IPS DF 4.7 (cell line): ENCODE measurements around the gene WFS1.

ENCODE experiments used
- DNase-seq: peaks from one replicate; pipeline ENCODE4 v3.0.0-alpha.2; 2013; ENCODE audit warnings: low spot score; ENCODE audit errors: extremely low read depth

WFS1 gene

DNA sequence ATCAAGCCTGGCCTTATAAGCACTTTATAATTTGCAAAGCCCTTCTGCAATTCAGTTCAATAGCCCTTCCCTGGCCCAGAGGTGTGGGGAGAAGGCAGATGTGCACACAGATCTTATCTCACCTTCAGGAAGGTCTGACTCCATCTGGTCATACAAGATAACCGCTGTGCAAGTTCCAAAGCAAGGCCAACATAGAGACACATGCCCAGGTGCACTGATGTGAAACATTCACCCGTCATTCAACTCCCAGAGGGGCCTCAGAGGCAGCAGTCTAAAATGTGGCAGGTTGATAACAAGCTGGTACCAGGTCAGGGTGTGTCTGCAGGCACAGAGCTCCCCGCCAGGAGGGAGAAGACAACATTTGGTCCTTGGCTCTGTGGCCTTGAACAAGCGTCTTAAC lies 10.9 kb upstream of the WFS1 start:
- DNase-seq: no peak

GRCh38 chr4:6259886-6260285 lies 9.8 kb upstream of the WFS1 start:
- DNase-seq: no peak

DNA sequence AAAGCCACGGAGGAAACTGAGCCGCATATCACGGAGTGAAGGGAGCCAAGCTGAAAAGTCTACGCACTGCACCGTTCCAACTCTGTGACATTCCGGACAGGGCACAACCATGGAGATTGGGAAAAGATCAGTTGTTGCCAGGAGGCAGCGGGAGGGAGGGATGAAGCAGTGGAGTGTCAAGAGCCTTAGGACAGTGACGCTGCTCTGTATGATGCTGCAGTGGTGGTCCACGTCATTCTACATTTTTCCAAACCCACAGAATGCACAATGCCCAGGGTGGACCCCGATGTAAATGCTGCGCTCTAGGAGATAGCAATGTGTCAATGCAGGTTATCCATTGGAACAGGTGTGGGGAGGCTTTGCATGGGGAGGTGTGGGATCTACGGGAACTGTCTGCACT lies 7.5 kb upstream of the WFS1 start:
- no peak for DNase-seq

DNA sequence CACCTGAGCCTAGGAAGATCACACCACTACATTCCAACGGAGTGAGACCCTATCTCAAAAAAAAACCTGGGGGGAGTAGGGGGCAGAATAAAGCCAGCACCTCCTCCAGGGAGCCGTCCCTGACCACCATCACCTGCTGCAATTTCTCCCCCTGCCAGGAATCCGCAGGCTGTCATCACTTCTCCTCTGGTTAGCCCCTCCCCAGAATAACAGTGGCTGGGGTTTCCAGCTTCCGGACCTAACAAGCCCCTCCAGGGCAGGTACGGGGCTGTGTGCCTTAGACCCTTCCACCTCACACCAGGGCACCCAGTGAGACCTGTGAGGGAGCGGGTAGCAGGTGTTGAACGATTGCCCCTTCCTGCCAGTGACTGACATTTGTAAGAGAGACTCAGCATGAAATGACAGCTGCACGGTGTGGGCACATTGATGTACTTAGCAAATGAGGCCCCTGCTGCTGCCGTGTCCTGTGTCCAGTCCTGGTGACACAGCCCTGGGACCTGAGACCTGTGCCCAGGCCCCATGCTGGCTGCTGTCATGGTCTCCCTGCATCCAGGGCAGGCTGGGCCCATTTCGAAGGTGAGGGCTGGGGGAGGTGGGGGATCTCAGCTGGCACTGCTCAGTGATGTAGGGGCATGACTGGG lies 6.7 kb upstream of the WFS1 start:
- no peak for DNase-seq

- no peak for DNase-seq
Measured at GRCh38 chr4:6263526-6264224, 6.0 kb upstream of the WFS1 start.

DNA sequence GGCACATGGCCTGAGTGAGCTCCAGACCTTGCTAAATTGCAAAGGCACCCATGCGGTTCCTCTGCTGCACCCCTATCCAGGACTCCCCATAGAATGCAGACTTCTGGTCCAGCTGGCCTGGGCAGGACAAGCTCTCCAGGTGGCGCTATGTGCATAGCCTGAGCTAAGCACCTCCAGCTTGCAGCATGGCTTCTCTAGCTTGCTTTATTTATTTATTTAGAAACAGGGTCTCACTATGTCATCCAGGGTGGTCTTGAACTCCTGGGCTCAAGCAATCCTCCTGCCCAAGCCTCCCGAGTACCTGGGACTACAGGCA lies 5.5 kb upstream of the WFS1 start:
- DNase-seq: no peak

DNA sequence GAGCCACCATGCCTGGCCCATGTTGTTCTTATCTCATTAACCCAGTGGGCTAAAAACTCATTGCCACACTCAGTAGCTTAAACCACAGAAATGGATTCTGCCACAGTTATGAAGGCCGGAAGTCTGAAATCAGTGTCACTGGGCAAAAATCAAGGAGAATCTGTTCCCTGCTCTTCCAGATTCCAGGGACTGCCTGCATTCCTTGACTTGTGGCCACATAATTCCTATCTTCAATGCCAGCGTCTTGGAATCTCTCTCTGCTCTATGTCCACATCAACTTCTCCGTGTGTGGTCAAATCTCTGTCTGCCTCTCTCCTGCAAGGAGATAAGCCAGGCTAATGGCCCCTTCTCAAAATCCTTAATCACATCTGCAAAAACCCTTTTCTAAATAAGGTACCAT lies 4.1 kb upstream of the WFS1 start:
- DNase-seq: no peak

DNA sequence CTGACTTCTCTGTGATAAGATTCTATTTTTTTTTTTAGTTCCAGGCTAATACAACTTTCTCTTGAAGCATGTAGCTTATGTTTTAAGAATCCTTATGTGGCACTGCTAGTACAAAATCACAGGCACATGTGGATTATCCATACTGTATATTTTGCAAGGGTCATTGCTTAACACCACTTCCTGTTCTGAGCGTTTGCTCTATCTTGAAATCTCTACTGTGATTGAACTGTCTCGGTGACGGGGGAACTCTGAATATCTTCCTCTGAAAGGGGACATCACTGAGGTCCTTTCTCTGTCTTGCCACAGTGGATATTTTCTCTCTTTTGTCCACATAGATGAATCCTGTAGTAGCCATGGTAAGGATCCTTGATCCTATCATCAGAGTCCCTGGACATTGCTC lies 2.1 kb upstream of the WFS1 start:
- DNase-seq: no peak

- no peak for DNase-seq
Measured at GRCh38 chr4:6268650-6269615, 717 bp upstream of the WFS1 start.

DNA sequence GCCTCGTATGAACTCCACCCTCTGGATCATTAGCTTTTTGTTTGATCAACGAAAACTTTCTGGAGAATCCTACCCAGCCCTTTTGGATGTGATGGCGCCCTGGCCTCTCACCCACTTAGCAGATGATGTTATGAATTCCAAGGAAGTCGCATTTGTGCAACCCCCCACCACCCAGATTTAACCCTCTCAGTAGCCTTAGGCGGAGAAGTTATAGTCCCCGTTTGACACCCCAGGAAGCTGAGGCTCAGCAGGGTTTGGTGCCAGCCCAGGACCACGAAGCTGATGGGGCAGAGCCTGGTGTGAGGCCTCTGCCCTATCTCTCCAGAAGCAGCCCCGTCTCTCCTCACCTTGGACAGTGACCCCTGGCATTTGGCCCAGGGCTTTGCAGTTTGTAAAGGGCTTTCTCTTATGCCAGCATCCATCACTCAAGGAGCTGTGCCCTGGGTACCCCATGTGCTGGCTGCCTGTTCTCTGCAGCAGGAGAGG lies 1.0 kb downstream of the WFS1 start:
- DNase-seq: no peak

DNA sequence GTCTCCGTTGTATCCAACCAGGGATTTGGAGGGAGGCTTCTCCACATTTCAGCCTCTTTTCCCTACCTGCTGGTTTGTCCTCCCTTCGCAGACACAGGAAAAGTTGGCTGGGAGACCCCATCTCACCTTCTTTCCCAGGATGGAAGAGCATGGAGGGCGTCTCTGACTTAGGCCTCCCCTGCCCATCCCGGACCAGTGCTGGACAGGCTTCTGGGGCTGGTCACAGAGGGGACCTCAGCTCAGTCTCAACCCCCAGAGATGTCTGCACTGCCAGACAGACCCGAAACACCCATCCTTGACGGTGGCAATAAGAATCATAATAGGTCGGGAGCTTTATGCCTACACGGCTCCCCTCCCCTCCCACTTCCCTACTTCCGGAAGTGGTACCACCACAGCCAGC lies 1.6 kb downstream of the WFS1 start:
- no peak for DNase-seq

GRCh38 chr4:6271701-6272465 lies 2.2 kb downstream of the WFS1 start:
- DNase-seq: no peak

DNA sequence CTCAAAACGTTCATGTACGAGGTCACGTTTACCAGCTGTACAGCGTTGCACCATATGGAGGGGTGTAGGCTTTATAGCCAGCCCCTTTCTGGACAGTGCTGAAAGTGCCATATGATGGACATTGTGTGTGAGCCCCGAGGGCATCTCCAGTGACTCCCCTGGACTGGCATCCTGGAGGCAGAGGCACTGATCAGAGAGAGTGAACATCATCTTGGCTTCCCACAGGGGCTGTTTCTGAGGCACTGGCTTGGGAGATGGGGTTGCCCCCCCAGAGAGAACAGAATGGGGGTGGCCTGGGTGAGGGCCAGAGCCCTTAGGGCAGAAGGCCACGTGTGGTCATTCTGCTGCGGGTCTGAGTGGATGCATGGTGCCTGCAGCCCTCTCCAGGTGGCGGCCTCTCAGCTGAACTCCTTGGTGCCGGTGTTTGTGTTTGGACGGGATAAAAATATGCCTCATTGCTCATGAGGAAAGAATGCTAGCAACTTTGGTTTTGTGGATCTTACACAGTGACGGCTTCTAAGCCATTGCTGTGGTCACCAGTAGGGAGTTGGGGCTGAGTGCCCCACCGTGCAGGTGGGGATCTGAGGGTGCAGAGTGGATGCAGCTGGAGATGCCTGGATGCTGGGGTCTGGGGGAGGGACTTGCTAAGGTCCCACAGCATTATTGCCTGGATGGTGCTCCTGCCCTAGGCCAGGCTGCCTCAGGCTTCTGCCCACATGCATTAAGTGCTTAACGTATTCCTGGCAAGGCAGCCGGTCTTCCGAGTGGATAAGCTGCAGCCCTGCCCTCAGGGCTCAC lies 3.4 kb downstream of the WFS1 start:
- DNase-seq: no peak

- DNase-seq: no peak
Measured at GRCh38 chr4:6273661-6273990, 4.0 kb downstream of the WFS1 start.

DNA sequence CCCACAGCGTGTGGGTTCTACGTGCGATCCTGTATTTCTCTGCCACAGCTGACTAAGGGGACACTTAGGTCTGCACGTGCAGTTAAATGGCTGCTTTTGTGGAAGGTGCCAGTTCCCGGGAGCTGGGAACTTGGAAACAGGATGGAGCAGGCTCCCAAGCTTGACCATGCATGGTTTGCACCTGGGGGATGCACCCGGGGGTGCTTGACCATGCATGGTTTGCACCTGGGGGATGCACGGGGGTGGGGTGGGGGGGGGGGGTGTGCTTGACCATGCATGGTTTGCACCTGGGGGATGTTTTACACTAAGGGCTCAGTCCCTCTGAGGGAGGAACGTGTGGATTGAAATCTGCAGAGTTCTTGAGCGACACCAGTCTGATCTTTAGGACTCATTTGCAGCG lies 5.7 kb downstream of the WFS1 start:
- no peak for DNase-seq

DNA sequence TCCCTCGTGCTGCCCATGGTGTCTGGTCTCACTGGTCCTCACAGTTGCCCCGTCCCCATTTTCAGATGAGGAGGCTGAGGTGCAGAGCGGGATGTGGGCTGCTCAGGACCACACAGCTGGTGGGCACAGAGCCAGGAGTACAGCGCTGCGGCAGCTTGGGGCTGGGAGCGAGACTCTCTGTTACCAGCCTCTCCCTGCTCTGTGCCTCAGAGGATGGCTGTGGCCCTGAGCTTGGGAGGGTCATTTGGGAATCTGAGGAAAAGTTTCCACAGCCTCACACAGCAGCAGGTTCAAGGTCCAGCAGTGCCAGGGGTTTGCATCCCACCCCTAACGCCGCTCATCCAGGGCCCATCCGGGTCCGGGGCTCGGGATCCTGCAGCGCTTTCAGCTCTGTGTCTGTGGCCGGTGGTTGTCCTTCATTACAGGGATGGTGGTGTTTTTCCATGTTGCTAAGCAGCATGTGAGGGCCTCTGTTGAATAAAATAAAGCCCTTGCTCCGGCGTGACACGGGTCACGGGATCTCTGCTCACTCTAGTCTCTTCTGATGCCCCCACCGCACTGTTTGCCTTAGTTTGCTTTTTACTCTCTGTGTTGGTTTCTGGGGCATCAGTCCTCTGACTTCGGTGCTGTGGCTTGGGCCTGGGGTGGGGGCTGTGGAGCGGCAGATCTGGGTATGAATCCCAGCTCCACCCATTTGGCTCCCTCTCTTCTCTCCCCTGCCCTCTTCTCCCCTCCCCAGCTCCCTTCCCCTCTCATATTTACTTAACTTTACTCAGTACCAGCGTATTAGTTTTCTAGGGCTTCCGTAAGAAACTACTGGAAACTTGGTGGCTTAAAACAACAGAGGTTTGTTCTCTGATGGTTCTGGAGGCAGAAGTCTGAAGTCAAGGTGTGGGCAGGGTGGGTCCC lies 6.5 kb downstream of the WFS1 start:
- DNase-seq: no peak

DNA sequence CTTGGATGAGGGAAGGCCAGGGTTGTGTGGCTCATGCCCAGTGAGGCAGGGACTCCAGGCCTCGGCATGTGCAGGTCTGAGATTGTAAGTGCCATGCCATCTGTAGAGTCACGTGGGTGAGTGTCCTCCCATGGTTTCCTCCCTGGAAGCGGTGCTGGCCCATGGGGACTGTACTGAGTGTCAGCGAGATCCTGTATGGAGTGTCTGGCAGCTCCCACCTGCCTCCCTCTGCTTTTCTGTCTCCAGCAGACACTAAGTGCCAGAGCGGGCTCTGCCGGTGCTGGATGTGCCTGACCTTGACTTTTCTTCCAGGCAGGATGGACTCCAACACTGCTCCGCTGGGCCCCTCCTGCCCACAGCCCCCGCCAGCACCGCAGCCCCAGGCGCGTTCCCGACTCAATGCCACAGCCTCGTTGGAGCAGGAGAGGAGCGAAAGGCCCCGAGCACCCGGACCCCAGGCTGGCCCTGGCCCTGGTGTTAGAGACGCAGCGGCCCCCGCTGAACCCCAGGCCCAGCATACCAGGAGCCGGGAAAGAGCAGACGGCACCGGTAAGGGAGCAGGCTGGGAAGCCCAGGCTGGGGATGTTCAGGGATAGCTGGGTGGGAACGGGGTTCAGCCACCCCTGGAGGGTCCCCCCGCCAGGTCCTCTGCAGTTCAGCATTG lies 7.6 kb downstream of the WFS1 start:
- no peak for DNase-seq

DNA sequence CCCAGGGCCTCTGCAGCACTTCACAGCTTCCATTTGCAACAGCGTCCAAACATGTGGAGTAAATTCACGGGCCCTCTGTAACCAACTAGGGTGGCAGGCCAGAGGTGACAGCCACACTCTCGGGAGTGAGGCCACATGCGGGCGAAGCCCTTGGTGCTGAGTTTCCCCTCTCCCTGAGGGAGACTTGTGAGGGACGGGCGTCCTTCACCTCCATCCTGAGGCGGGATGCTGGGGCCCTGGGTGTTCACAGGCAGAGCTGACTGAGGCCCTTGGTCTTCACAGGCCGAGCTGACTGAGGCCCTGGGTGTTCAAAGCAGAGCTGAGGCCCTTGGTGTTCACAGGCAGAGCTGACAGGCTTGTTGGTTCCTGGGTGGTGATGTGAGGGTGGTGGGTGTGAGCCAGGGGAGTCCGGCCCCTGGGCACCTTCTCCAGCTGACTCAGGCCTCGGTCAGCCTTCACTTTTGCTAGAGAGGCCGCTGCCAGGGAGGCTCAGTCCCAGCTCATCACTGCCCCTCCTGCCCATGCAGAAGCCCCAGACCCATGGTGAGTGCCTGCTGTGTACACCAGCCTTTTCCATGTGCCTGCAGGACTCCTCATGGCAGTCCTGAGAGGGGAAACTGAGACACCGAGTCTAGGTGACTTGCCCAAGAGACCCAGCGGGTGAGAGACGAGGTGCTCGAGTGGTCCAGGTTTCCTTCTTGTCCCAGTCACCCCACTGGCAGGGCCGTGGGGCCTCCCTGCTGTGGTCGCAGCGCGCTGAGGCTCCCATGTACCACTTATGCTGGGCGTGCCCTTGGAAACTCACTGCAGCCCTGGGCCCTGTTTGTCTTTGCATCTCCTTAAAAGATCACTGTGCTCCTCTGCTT lies 8.5 kb downstream of the WFS1 start:
- no peak for DNase-seq
